DMS153 treated with DMSO at 0.1 percent for 48 hours (cell line): ENCODE results near the gene UMAD1.

Experiments used
- DNase-seq: peaks from one replicate; lab custom pipeline; 2025; ENCODE audit not compliant: unreplicated experiment; lab: John Stamatoyannopoulos, UW

The UMAD1 gene

DNA sequence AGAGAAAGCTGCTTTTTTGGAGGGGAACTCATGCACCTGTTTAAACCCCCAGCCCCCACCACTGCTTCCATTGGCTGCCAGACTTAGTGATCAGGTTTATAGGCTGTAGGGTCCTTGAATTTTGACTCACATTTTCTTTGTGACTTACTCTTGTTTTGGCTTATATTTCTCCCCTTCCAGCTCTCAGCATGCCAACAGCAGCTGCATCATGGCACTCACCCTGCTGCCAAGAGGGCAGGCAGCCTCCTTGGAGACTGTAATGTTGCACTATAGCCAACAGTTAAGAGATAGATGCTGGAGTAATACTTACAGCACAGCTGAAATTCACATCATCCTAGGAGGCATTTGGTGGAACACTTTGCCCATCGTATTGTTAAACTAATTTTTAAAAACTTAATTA, 230.0 kb downstream of the UMAD1 start:
- DNase-seq, result no peak

DNA sequence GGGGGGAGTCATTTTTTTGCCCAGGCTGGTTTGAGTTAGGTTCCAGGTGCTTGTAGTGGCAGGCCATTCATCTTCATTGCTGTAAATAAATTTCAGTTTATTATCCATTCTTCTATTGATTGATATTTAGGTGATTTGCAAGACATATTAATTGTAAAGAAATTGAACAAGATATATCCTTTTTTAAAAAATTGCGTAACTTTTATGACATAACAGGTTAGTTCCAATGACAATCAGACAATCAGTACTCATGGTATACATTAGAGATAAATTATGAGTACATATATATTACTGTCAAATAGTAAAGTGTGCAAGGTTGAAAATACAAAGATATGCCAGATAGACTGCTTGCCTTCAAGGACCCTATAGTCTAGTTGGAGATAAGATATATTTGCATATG, 235.9 kb downstream of the UMAD1 start:
- no peak for DNase-seq

DNA sequence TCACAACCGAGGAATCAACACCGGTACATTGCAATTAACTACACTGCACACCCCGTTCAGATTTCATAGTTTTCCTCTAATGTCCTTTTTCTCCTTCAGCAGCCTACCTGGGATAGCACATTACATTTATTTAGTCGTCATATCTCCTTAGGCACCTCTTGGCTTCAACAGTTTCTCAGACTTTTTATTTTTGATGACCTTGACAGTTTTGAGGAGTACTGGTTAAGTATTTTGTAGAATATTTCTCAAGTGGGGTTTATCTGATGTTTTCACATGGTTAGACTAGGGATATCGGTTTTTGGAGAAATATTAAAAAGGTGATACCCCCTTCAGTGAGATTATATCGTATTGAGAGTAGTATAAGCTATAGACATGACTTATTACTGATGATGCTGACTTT, 241.0 kb downstream of the UMAD1 start:
- DNase-seq, result no peak

DNA sequence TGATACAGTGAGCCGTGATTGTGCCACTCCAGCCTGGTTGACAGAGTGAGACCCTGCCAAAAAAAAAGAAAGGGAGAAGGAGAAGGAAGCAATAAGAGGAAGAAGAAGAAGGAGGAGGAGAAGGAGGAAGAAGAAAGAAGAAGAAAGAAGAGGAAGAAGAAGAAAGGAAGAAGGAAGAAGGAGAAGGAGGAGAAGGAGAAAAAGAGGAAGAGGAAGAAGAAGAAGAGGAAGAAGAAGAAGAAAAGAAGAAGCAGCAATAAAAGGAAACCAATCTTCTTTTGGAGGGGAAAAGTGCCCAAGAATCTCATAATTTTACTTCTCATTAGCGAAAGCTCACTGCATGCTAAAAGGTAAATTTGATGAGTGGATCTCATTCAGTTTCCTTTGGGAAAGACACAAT, 242.3 kb downstream of the UMAD1 start:
- no peak for DNase-seq

DNA sequence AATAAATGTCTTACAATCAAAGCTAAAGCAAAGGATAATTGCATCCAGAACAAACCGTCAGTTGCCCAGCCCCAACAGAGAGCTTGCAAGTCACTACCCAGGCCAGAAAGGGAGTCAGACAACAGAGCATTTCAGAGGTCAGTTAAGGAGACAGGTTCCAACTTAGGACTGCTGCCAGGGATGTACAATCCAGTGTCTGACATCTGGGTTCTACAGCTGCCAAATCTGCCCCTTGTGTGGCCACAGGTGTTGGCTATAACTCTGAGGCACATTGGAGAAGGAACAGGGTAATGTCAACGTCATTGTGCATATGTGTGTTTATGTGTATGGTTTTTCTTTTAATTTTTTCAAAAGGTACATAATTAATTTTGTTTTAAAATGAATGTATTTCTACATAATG, 242.8 kb downstream of the UMAD1 start:
- no peak for DNase-seq

DNA sequence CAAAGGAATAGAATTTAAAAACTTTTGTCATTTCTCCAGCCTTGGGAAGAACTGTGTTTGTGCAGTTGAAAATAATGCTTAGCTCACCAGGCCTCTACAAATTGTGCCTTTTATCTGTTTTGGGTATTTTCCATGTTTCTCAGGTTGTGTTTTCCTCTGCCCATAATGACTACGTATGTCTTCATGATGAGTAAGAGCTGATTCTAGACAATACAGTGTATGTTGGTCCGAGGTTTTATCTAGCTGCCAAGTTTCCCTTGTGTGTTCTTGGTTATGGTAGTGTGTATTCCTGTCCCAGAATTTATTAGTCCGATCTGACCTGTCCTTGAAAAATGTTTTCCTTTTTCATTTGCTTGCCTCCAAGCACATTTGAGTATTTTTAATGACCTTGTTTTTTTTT, 244.3 kb downstream of the UMAD1 start:
- DNase-seq, result no peak

DNA sequence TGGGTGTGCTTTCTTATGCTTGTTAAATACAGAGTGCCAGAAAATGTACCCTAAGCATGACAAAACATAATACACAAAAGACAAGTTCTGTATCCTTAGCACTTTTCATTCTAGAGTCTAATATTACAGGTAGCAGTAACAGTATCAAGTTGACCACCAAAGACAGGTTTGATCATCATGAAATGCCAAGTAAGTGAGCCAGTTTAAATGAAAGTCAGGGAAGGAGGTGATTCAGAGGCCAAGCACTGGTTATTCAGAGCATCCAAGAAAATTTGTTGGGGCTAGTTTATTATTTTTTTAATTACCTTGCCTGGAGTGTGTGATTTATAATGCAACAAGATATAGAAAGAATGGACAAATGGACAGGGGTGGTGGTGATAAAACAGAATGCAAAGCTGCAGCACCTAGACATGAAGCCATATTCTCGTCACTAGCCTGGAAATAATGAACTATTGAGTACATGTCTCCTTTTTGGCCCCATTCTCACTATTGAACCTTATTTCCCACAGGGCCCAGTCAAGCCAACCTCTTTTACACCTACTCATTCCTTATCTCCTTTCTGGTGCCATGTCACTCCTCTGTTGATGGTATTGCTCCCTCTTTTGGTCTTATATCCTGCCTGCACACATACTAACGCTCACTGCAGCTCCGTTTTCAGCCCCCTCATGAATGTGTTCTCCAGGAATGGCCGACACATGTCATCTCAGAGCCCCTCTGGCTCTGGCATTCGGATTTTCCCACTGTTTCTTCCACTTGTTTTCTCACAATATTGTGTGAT, 249.4 kb downstream of the UMAD1 start:
- DNase-seq, result no peak

DNA sequence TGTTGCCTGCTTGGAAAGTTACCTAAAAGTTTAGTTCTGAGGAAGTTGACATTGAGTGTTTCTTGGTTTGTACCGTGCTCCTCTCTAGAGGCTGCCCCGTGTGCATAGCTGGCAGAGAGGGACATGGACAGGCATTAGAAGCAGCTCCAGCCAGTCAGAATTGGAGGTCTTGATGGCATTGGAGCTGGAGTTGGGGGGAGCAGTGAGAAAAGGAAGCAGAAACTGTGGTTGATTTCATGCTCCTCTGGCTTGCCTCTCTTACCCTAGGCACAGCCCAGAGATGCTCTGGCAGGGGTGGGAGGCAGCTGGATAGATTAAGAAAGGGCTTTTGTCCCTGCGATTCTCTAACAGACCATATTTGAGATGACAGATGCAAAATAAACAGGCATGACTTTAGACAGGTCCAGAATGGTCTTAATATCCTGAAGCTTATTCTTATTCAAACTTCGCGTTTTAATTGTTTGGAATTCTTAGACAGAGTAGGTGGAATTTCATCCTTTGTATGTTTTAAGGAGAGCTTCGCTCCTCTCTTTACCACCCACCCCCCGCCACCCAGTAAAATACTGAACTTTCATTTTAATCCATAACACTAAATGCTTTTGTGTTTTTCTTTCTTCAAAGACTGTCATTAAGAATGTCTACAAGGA, 254.6 kb downstream of the UMAD1 start:
- DNase-seq, result no peak

DNA sequence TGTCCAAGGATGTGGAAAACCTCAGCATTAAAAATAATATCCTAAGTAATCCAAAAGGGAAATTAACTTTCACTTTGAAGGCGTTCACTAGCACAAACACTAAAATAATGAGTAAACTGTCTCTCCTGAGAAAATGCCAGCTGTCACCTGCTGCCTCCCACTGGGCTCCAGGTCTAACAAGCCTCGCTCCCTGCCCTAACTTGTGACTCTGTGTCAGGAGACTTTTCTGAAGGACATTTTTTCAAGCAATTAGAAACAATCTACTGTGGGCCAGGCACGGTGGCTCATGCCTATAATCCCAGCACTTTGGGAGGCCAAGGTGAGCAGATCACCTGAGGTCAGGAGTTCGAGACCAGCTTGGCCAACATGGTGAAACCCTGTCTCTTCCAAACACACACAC, 255.2 kb downstream of the UMAD1 start:
- no peak for DNase-seq

DNA sequence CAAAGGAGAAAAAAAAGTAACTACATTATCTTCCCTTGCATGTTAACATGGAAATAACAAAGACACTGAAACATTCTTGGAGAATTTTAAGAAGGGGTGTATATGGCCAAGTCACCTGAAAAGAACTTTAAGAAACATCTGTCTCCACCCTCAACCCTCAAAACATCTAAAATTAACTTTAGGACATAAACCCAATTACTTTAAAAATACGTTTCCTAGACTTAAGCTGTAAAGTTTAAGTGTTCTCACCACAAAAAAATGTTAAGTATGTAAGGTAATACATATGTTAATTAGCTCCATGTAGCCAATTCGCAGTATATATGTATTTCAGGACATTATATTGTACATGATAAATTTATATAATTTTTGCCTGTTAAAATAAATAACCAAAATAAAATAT, 257.0 kb downstream of the UMAD1 start:
- no peak for DNase-seq

DNA sequence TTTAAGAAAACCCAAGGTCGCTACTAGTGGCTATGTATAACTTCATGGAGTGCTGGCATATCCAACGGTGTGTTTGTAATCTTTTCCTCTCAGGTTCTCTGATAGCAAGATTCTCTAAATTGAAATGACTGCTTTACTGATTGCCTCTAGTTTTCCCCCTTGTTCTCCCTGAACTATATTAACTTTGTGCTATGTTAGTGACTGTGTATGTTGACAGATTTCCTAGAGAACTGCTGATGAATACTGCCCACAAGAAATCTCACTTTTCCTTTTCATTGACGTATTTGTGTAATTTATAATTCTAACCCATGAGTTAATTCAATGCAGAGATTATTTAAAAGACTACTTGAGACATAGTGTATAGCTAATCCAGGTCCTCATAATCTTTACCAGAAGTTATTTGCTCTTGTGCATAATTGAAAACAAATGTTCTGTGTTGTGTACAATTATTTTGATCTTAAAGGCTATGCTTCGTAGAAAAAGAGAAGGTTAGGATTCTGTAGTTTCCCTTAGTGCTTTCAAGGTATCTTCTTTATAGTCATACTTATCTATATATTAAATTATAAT, 257.5 kb downstream of the UMAD1 start:
- no peak for DNase-seq

DNA sequence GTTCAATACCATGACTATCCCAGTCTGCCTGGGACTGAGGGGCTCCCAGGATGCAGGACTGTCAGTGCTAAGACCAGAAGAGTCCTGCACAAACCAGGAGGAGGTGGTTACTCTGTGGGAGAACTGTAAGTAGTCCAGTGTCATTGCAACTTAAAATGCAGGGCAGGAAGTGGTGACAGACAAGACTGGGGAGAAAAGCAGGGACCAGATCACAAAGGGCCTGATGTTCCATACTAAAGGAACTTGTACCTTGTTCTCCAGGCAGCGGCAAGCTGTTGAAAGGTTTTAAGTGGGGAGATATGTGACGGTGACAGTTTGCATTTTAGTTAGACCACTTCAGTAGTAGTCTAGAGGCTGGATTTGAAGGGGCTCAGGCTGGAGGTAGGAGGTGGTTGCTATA, 262.3 kb downstream of the UMAD1 start:
- DNase-seq, result no peak

DNA sequence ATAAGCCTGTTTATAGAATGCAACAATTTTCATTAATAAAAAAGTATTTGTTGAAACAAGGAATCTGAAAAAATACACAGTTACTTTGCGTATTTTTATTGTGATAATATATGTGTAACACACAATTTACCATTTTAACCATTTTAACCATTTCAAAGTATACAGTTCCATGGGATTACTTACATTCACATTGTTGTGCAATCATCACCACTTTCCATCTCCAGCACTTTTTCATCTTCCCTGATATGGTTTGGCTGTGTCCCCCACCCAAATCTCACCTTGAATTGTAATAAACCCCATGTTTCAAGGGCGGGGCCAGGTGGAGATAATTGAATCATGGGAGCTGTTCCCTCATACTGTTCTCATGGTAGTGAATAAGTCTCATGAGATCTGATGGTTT, 266.8 kb downstream of the UMAD1 start:
- no peak for DNase-seq

DNA sequence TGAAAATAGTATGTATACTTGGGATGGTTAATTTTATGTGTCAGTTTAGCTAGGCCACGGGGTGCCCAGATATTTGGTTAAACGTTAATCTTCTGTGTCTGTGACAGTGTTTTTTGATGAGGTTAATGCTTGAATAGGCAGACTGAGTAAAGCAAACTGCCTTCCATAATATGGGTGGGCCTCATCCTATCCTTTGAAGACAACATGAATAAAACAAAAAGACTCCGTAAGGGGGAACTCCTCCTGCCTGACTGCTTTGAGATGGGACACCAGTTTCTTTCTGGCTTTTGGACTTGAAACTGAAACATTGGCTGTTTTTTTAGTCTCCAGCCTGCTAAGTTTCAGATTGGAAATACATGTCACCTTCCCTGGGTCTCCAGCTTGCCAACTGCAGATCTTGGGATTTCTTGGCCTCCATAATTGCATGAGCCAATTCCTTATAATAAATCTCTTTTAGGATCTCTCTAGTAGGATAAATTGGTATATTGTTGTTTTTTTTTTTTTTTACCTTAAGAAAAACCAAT, 268.1 kb downstream of the UMAD1 start:
- DNase-seq, result no peak

DNA sequence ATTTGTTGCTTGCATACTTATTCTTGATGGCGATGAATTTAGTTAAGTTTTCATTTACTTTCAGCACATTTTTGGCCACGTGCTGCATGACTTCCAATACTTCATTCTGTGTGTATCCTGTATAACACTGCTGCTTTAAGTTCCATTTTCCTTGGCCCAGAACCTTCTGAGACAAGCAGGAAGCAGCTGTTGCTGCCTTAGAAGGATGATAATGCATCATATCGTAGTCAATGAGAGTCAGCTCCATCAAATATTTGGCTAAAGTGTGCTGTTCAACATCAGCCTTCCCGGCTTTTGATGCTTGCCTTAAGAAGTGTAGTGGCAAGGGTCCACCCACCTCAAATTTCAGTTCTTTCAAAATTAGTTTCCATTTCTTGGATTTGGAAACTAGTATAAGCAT, 268.8 kb downstream of the UMAD1 start:
- no peak for DNase-seq

DNA sequence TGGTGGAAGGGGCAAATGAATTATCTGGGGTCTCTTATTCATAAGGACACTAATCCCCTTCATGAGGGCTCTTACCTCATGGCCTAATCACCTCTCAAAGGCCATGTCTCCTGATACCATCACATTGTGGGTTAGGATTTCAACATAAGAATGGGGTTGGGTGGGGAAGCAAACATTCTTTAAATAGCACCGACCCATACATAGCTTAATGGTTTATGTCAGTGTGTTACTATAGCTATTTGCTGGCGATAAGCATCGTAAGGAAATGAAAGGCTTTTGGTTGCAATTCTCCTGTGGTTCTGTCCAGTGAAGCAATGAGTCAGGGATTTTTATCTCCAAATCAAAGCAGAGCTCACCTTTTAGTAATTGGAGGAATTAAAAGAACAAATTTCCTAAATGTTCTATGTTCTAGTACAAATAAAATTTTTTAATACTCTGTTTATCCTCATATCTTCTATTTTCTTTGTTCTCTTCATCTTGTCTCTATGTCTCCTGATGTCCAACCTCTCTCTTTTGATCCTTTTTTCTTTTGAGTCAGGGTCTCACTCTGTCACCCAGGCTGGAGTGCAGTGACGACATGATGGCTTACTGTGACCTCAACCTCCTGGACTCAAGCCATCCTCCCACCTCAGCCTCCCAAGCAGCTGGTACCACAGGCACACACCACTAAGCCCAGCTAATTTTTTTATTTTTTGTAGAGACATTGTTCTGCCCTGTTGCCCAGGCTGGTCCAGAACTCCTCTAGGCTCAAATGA, 271.0 kb downstream of the UMAD1 start:
- DNase-seq, result no peak

DNA sequence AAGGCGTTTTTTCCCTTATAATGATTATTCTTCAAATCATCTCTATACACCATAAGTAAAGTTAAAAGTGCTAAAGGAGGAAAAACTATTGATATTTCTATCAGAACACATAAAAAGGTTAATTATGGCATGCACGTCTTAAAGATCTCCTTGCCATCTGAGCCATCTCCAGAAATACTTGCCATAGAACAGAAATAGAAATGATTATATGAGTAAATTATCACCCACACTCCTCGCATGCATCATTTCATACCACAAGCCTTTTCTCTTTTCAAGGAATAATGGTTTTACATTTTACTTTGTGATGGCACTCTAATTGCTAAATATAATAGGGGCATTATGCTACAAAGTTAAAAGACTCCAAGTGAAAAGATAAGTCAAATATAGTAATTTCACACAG, 272.4 kb downstream of the UMAD1 start:
- no peak for DNase-seq

DNA sequence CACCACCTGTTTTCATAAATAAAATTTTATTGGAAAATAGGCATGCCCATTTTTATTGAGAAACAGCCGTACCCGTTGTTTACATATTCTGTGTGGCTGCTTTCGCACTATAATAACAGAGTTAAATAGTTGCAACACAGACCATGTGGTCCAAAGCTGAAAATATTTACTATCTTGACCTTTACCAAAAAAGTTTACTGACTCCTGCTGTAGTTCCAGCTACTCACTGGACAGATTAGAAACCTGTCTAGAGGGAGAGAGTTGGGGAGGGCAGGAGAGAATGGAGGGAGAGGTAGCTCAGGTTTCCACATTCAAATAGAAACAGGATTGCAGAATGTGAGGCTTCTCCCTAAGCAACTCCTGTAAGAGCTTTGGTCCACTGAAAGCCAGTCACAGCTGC, 273.0 kb downstream of the UMAD1 start:
- DNase-seq, result no peak

DNA sequence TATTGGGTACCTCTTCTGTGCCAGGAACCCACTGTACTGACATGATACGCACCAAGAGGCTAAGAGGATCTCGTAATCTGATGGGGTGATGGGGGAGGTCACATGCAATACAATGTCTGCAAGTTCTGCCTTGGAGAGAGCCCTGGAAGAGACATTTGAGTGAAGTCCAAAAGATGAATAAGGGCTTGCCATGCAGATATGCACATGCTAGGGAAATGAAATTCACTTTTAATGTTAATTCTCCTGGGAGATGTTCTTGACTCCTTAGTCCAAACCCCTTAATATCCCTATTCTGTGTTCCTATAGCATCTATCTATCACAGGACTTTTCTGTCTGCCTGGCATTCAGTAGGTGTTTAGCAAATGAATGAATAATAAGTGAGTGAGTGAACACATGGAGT, 274.0 kb downstream of the UMAD1 start:
- no peak for DNase-seq

DNA sequence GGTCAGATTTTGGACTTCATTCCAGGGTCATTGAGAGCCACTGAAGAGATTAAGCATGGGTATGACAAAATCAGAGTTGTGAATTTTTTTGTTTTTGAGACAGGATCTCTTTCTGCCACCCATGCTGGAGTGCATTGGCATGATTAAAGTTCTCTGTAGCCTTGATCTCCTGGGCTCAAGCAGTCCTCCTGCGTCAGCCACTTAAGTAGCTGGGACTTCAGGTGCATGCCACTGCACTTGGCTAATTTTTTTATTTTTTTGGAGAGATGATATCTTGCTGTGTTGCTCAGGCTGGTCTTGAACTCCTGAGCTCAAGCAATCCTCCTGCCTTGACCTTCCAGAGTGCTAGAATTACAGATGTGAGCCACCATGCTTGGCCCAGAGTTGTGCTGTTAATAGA, 275.5 kb downstream of the UMAD1 start:
- no peak for DNase-seq

DNA sequence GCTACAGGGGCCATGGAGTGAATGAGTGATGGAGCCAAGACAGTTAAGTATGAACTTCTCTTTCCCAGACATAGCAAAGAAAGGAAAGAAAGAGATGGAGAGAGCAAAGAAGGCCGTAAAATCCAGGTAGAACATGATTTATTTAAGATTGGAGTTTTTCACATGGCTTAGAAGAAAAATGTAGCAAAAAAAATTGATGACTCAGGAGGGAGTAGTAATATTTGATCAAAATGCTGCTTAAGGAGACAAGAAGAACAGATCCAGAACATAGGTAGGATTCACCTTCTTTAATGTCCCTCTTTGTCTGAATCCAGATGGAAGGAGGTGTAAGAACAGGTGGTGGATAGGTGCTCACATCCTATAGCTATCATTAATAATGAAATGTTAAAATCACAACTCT, 277.0 kb downstream of the UMAD1 start:
- no peak for DNase-seq
